ENCODE results near the gene ASIC2. TPM values are rescaled to one million over a fixed set of nuclear protein-coding genes. Genes with fewer than 3 reads are reported as not detected.

Gene ASIC2
- total and polyA plus RNA-seq, 9 donors: under 0.01 to 0.71 (median 0.16) TPM

GRCh38 chr17:33140413-33141099, 152.5 kb downstream of the ASIC2 start:
- Histone ChIP-seq H3K9me3 (replicated peaks; ENCODE audit: control insufficient read depth, low read depth, low read length) (no peaks in the 10 kb centered on the region), H3K27ac (ENCODE audit: low read length) (no peak overlapping the region), H3K4me3 (ENCODE audit: low read length) (no peak overlapping the region), H3K4me1 (ENCODE audit: control insufficient read depth, insufficient read depth, low read length) (no peaks in the 10 kb centered on the region), H3K27me3 (ENCODE audit: control insufficient read depth, insufficient read depth, low read length) (peaks cover 2% of the 10 kb centered on the region), H3K36me3 (ENCODE audit: control insufficient read depth, insufficient read depth, low read length) (no peaks in the 10 kb centered on the region)
- DNase-seq: no peak
- WGBS (ENCODE audit: insufficient coverage): 12% methylated on average over 3 of the region's 4 CpGs

DNA sequence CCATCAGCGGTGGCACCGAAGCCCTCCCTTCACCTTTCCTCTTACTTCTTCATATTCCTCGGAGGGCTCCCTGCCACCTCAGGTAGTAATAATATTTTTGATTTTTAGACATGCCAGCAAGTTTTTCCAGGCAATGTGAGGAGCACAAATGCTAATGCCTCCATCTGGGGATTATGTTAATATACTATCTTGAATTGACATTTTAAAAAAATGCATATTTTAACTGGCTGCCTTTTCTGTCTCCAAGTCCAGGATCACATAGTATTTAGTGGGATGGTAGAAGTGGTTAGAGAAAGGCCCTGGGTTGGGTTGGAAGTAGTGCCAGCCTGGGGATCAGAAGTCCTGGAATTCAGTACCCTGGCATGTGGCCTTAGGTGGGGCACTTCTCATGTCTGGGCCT, 154.5 kb downstream of the ASIC2 start:
- Histone ChIP-seq H3K4me1 (ENCODE audit: control insufficient read depth, insufficient read depth, low read length) (no peaks in the 10 kb centered on the region), H3K4me3 (ENCODE audit: low read length) (no peak overlapping the region), H3K9me3 (replicated peaks; ENCODE audit: control insufficient read depth, low read depth, low read length) (no peaks in the 10 kb centered on the region), H3K27ac (ENCODE audit: low read length) (no peak overlapping the region), H3K27me3 (ENCODE audit: control insufficient read depth, insufficient read depth, low read length) (peaks cover 2% of the 10 kb centered on the region), H3K36me3 (ENCODE audit: control insufficient read depth, insufficient read depth, low read length) (no peaks in the 10 kb centered on the region)
- DNase-seq: no peak
- WGBS (ENCODE audit: insufficient coverage): no CpG with 5 or more reads among the region's 3 CpGs

GRCh38 chr17:33137426-33137825, 155.7 kb downstream of the ASIC2 start:
- H3K27me3 ChIP-seq (ENCODE audit: control insufficient read depth, insufficient read depth, low read length): peaks cover 2% of the 10 kb centered on the region
- no peak overlapping the region for H3K4me3 ChIP-seq (ENCODE audit: low read length)
- no peak overlapping the region for H3K27ac ChIP-seq (ENCODE audit: low read length)
- no peaks in the 10 kb centered on the region for H3K36me3 ChIP-seq (ENCODE audit: control insufficient read depth, insufficient read depth, low read length)
- no peaks in the 10 kb centered on the region for H3K4me1 ChIP-seq (ENCODE audit: control insufficient read depth, insufficient read depth, low read length)
- H3K9me3 ChIP-seq (replicated peaks; ENCODE audit: control insufficient read depth, low read depth, low read length): no peaks in the 10 kb centered on the region
- DNase-seq: no peak

GRCh38 chr17:33135691-33136090, 157.4 kb downstream of the ASIC2 start:
- H3K36me3 ChIP-seq (ENCODE audit: control insufficient read depth, insufficient read depth, low read length): no peaks in the 10 kb centered on the region
- no peak overlapping the region for H3K27ac ChIP-seq (ENCODE audit: low read length)
- no peak overlapping the region for H3K4me3 ChIP-seq (ENCODE audit: low read length)
- WGBS (ENCODE audit: insufficient coverage): no CpG with 5 or more reads among the region's 4 CpGs
- no peaks in the 10 kb centered on the region for H3K4me1 ChIP-seq (ENCODE audit: control insufficient read depth, insufficient read depth, low read length)
- H3K27me3 ChIP-seq (ENCODE audit: control insufficient read depth, insufficient read depth, low read length): peaks cover 2% of the 10 kb centered on the region
- DNase-seq: no peak
- H3K9me3 ChIP-seq (replicated peaks; ENCODE audit: control insufficient read depth, low read depth, low read length): no peaks in the 10 kb centered on the region

- no peak for DNase-seq
- no peaks in the 10 kb centered on the region for H3K9me3 ChIP-seq (replicated peaks; ENCODE audit: control insufficient read depth, low read depth, low read length)
- H3K4me1 ChIP-seq (ENCODE audit: control insufficient read depth, insufficient read depth, low read length): no peaks in the 10 kb centered on the region
- H3K36me3 ChIP-seq (ENCODE audit: control insufficient read depth, insufficient read depth, low read length): no peaks in the 10 kb centered on the region
- WGBS (ENCODE audit: insufficient coverage): 88% methylated on average over 7 of the region's 7 CpGs
- no peak overlapping the region for H3K27ac ChIP-seq (ENCODE audit: low read length)
- no peak overlapping the region for H3K4me3 ChIP-seq (ENCODE audit: low read length)
- peaks cover 2% of the 10 kb centered on the region for H3K27me3 ChIP-seq (ENCODE audit: control insufficient read depth, insufficient read depth, low read length)
Observed at GRCh38 chr17:33131620-33132019, 161.5 kb downstream of the ASIC2 start.

DNA sequence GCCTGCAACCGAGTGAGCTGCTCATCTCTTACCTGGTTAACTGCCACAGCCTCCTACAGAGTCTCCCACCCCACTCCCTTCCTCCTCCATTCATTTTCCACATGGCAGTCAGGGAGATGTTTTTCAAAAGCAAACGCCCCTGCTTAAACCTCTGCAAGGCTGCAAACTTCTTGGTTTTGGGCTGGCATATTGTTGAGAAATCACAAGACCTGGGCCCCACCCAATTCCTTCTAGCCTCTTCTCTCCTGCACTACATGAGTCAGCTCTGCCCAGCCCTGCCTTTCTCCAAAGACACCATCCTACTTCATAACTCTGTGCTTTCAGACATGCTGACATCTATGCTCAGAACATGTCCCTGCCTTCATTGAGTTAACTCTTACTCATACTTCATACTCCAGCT, 165.4 kb downstream of the ASIC2 start:
- no peak for DNase-seq
- no peaks in the 10 kb centered on the region for H3K36me3 ChIP-seq (ENCODE audit: control insufficient read depth, insufficient read depth, low read length)
- no peaks in the 10 kb centered on the region for H3K4me1 ChIP-seq (ENCODE audit: control insufficient read depth, insufficient read depth, low read length)
- WGBS (ENCODE audit: insufficient coverage): 17% methylated on average over 2 of the region's 2 CpGs
- H3K27ac ChIP-seq (ENCODE audit: low read length): no peak overlapping the region
- no peaks in the 10 kb centered on the region for H3K9me3 ChIP-seq (replicated peaks; ENCODE audit: control insufficient read depth, low read depth, low read length)
- no peak overlapping the region for H3K4me3 ChIP-seq (ENCODE audit: low read length)
- peaks cover 4% of the 10 kb centered on the region for H3K27me3 ChIP-seq (ENCODE audit: control insufficient read depth, insufficient read depth, low read length)

DNA sequence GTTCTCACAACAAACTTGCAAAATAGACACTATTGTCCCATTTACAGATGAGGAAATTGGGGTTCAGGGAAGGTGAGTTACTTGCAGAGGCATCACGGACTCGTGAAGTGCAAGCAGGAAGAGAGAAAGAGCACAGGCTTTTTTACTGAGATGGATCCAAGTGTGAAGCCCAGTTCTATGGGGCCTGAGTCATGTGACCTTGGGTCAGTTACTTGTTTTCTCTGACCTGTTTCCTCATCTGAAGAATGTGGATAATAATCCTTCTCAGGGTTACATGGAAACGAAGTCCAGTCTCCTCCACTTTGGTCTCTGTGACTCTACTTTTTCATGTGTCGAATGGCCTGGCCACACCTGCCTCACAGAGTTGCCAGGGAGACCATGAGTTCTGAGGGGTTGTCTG, 167.0 kb downstream of the ASIC2 start:
- DNase-seq: no peak
- H3K4me3 ChIP-seq (ENCODE audit: low read length): no peak overlapping the region
- no peak overlapping the region for H3K27ac ChIP-seq (ENCODE audit: low read length)
- peaks cover 6% of the 10 kb centered on the region for H3K27me3 ChIP-seq (ENCODE audit: control insufficient read depth, insufficient read depth, low read length)
- no peaks in the 10 kb centered on the region for H3K9me3 ChIP-seq (replicated peaks; ENCODE audit: control insufficient read depth, low read depth, low read length)
- WGBS (ENCODE audit: insufficient coverage): 77% methylated on average over 2 of the region's 4 CpGs
- H3K36me3 ChIP-seq (ENCODE audit: control insufficient read depth, insufficient read depth, low read length): no peaks in the 10 kb centered on the region
- no peaks in the 10 kb centered on the region for H3K4me1 ChIP-seq (ENCODE audit: control insufficient read depth, insufficient read depth, low read length)

GRCh38 chr17:33125552-33125950, 167.5 kb downstream of the ASIC2 start:
- no peak overlapping the region for H3K27ac ChIP-seq (ENCODE audit: low read length)
- no peaks in the 10 kb centered on the region for H3K4me1 ChIP-seq (ENCODE audit: control insufficient read depth, insufficient read depth, low read length)
- H3K4me3 ChIP-seq (ENCODE audit: low read length): no peak overlapping the region
- H3K36me3 ChIP-seq (ENCODE audit: control insufficient read depth, insufficient read depth, low read length): no peaks in the 10 kb centered on the region
- no peaks in the 10 kb centered on the region for H3K9me3 ChIP-seq (replicated peaks; ENCODE audit: control insufficient read depth, low read depth, low read length)
- peaks cover 6% of the 10 kb centered on the region for H3K27me3 ChIP-seq (ENCODE audit: control insufficient read depth, insufficient read depth, low read length)
- 93% methylated on average over 2 of the region's 3 CpGs for WGBS (ENCODE audit: insufficient coverage)
- DNase-seq: no peak

- Histone ChIP-seq H3K4me1 (ENCODE audit: control insufficient read depth, insufficient read depth, low read length) (no peaks in the 10 kb centered on the region), H3K4me3 (ENCODE audit: low read length) (no peak overlapping the region), H3K36me3 (ENCODE audit: control insufficient read depth, insufficient read depth, low read length) (no peaks in the 10 kb centered on the region), H3K27me3 (ENCODE audit: control insufficient read depth, insufficient read depth, low read length) (peaks cover 5% of the 10 kb centered on the region), H3K27ac (ENCODE audit: low read length) (no peak overlapping the region), H3K9me3 (replicated peaks; ENCODE audit: control insufficient read depth, low read depth, low read length) (no peaks in the 10 kb centered on the region)
- DNase-seq: no peak
- 14% methylated on average over 2 of the region's 3 CpGs for WGBS (ENCODE audit: insufficient coverage)
Observed at GRCh38 chr17:33124871-33125551, 168.1 kb downstream of the ASIC2 start.

GRCh38 chr17:33124185-33124584, 168.9 kb downstream of the ASIC2 start:
- DNase-seq: no peak
- H3K27me3 ChIP-seq (ENCODE audit: control insufficient read depth, insufficient read depth, low read length): peaks cover 5% of the 10 kb centered on the region
- H3K36me3 ChIP-seq (ENCODE audit: control insufficient read depth, insufficient read depth, low read length): no peaks in the 10 kb centered on the region
- H3K4me1 ChIP-seq (ENCODE audit: control insufficient read depth, insufficient read depth, low read length): peaks cover 4% of the 10 kb centered on the region
- H3K9me3 ChIP-seq (replicated peaks; ENCODE audit: control insufficient read depth, low read depth, low read length): no peaks in the 10 kb centered on the region
- no peak overlapping the region for H3K4me3 ChIP-seq (ENCODE audit: low read length)
- no peak overlapping the region for H3K27ac ChIP-seq (ENCODE audit: low read length)

Data from muscle of leg (tissue), 11 donors.